ENCODE data around the gene DNTTIP2.

DNA sequence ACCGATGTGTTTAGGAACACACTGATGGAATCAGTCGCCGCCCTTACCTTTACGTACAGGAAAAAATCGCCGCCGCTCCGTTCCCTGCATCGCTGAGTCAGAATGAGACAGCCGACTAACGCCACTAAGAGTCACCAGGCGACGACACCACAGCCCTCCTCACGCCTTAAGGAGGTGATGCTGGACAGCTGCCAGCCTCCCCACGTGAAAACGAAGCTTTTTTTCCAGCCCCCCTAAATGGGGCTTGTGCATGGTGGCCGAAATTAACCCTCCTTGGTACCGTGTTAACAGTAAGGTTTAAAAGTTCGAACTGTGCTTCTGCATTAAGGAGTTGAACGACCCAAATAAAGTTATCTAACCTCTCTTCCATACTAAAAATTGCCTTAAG, 511 bp downstream of the DNTTIP2 start:
- TF ChIP-seq CTCF (IDR thresholded peaks at IDR 0.05) (no peak), POLR2A (IDR thresholded peaks at IDR 0.05) (no peak)
